NCI-H748 (cell line): ENCODE data around the gene REV1.

Experiments
- DNase-seq: peaks from one replicate; lab custom pipeline; 2025; ENCODE audit not compliant: unreplicated experiment; lab: John Stamatoyannopoulos, UW

REV1 gene

DNA sequence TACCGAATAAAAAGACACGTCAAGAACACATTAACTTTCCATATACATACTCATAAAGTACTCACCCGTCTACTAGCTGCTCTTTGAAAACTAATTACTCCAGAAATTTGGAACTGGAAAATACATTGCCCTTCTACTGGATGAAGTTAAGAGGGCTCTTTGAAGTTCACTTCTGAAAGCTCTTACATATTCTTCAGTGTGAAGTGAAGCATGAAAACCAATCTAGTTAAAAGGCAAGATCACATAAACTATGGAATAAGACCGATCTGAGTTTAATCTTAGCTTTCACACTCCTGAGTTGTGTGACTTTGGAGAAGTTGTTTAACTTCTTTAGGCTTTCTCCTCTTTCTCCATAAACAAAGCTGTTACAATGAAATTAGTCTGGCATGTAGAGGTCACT, 38.5 kb downstream of the REV1 start:
- no peak for DNase-seq

DNA sequence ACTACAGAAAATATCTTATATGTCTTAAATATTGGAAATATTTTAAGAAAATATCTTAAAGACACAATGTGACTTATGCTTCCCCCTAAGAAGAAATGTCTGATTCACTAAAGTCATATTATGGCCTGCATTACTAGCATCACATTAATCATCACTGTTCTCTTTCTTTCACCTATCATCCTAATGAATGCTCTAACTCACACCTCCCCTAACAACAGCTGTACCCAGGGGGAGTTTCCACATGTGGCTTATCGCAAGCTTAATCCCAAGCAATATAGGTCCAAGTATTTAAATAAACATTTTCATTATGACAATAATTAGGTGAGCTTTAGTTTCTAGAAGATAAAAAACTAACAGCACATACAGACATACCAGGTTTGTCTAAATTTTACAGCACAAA, 39.6 kb downstream of the REV1 start:
- no peak for DNase-seq

DNA sequence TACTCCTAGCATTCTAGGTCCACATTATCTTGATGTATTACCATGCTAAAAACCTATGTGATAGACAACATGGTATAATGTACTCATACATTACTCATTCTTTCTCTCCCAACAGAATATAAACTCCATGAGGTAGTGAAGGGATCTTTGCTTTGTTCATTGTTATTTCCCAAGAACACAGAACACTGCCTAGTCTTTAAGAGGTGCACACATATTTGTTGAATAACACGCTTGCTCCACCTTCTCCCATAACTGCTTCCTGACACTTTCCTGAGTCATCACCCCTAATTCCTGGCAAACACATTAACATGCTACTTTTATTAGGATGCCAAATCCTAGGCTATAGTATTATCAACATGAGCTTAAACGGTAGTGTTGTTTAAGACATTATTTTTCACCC, 41.3 kb downstream of the REV1 start:
- DNase-seq = no peak

DNA sequence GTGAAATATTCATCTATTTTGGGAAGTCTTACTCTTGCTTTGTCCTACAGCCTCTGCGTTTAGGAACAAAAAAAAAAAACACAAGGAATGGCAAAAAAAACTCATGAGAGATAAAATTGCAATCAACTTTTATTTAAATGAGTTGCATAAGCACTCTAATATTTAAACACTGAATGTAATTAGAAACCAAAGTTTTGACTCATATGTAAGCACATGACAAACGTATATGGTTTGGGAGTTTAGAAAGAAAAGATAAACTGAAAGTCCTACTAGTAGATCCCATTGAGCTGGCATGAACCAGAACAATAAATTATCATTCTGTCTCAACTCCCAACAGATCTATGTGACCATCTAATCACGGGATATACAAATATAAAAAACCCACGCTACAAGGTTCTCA, 44.8 kb downstream of the REV1 start:
- DNase-seq = no peak

DNA sequence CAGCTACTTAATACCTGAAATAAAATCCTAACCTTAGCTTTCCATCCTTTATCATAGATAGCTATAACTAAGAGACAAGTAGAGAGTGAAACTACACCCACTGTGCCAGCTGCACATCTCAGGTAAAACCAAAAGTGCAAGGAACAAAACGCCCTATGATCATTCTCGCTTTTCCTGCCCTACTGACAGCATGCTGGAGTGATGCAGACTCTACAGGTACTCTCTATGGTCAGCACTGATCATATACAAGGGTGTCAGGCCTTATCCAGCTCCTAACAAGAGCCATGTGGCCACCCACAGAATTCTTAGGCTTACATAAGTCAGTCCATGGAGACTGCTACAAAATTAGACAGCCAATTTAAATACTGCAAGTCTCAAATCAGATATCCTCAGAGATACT, 45.6 kb downstream of the REV1 start:
- no peak for DNase-seq

DNA sequence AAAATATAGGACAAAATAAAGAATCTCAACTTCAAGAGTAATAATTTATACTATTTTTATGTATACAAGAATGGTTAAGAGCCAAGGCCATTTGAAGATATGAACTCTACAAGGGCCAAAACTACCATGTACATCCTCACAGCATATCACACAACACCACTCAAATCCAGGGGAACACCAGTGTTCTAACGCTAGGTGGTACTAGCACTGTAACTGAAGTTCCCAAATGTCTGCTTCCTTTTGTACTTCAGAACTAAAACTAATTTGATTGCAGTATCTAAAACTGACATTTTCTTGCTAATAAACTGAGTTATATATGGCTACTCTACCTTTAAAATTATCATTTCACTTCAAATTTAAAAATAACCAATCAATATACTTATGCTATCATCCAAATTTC, 47.0 kb downstream of the REV1 start:
- no peak for DNase-seq

DNA sequence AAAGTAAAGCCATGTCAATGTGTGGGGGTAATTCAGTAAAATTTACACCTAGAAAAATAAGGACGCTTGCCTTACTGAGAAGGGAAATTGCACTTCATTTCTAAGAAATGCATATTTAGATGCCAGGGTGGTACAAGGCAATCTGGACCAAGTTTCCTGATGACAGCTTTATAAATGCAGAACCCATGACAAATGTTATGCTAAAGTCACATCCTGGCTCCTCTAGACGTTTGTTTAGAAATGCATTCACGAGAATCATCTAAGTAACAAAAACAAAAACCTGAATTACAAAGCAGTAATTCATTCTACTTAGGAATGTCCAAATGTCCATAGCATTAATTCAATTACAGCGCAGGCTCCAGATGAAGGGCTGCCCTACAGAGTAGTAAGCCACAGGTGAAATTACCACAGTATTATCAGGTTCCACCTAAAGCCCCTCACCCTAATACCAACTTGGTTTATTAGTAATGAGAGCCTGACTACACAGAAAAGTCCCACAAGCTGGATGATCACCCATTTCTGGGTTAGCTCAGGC, 49.8 kb downstream of the REV1 start:
- DNase-seq = no peak

DNA sequence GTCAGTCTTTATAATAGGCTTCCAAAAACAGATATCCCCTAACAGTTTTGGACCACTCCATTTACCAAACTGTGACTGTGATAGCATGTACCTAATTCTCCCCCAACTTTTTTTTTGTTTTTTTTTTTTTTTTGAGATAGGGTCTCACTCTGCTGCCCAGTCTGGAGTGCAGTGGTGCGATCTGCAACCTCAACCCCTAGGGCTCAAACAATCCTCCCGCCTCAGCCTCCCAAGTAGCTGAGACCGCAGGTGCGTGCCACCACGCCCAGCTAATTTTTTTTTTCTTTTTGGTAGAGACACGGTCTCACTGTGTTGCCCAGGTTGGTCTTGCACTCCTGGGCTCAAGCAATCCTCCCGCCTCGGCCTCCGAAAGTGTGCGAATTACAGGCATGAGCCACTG, 52.9 kb downstream of the REV1 start:
- no peak for DNase-seq

DNA sequence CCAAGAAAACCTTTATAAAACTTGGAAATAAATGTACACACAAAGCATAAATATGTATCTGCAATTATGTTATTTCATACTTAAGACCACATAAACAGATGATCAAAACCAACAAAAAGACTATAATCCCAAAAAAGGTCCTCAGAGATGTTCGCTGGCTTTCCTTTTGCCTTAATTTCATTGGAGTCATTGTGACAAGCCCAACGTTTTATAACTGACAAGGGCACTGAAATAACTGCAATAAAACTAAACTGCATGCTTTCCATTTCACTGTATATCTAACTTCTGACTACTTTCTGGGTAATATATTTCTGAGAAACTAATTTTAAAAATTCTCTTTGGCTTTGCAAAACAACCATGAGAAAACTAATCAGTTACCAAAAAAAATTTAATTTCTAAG, 56.5 kb downstream of the REV1 start:
- no peak for DNase-seq

DNA sequence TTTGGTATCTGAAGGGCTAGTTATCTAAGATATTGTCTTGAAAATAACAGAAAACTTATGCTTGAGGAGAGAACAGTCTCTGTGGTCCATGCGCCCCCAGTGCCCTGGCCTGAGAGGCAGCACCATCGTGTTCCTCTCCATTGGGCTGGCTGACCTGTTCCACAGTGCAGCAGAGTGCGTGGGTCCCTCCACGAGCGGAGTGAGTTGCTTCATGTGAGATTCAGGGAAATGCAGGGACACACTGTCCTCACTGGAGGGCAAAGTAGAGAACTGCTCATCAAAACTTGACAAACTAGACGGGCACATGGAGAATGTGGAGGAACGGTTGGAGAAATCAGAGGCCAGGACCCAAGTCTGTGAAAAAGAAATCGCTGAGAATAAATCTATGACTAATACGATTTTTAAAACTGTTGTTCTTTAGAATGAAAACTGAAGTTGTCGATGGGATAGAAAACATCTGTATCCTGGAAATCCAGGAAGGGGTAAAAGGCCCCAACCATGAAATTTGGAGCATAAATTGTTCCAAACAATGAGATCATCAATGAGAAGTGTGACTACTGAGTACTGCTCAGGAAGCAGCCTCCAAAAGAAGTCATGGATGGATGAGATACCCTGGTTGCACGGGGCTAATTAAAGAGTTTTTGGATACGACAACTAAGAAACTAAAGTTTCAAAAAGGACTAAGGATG, 58.1 kb downstream of the REV1 start:
- DNase-seq = no peak

DNA sequence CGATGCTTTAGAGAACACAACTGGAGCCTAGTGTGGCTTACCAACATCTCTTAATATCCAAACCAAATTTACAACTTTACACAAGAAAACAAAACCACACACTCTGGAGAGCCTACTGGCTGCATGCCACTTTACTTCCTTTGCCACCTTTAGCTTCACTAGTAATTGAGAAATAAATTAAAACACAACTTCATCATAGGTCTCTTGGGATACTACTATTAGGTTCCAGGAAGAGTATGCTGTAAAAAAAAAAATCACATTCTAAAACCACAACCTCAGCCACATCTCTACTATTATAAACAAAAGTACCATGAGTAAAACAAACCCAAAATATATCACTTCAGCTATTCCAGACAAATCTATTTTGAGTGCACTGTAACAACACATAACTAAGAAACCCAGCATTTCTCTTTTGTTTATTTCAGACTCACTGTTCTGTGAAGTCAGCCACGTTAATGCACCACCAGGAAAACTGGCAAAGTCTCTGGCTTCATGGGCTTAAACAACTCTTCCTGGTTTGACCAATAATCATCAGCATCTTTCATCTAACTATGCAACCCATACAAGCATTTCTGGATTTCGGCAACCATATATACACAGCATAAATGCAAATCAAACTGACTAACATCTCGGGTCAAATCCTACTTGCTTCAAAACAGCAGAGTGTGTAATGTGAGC, 59.1 kb downstream of the REV1 start:
- DNase-seq = no peak

DNA sequence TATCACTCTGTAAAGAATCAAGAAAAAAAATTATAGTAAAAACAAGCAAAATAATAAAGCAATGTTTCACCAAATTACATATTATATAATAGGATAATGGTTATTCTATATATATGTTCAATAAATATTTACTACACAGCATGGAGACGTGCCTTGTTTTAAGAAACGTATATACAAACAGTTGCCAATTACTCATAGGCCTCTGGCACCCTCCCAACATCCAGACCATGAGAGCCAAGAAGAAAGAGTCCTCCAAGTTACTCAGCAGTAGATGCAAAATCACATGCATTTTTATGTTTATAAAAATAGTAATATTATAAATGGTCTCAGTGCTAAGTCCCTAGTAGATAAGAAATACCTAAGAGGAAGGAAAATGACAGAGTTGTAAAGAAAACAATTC, 64.8 kb downstream of the REV1 start:
- no peak for DNase-seq

DNA sequence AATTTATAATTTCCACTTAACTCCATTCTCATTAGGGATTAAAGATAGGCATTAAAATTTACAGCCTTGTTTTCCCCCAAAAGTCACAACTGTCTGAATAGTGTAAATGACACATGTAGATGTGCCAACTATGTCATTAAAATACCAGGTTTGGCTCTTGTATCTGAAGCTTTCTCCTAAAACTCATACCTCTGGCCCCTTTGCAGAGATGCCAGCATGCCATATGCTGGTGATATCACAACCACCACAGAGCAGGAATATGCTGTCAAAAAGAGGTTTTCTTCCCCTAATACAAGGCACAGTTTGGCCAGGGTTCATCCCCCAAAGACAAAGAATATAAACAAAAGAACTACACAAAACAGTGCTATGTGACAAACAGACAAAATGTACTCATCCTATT, 65.4 kb downstream of the REV1 start:
- no peak for DNase-seq

DNA sequence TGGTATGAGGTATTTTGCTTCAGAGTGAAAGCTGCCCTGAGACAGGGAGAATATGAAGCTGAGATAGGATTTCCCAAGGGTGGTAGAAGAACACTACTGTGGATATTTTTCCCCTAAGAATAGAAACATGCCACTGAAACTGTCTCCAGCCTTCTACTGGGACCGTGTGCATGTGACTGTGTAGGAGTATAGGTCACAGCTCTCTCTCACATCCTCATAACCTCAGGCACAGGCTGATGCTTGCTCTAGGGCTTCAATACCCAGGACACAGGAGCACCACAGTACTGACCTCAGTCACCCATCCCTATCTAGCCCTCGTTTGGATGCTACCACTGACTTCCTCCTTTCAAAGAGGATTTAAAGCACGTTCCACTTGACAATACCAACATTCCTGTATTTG, 67.2 kb downstream of the REV1 start:
- DNase-seq = no peak

DNA sequence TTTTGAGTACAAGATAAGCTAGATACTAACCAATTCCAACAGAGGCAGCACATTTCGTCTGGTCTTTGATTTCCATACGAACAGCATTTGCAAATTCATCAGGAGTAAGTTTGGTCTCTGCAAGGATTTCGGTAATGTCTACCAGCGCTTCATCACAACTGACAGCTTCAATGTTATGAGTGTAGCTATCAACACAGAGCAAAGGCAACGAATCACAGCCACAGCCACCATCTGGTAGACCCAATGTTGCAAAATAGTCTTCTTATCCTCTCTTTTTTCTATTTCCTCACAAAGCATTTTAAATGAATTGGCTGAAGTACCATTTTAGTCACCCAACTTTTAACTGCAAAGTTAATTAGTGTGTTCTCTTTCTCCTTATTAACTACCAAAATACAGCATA, 68.3 kb downstream of the REV1 start:
- DNase-seq = no peak

DNA sequence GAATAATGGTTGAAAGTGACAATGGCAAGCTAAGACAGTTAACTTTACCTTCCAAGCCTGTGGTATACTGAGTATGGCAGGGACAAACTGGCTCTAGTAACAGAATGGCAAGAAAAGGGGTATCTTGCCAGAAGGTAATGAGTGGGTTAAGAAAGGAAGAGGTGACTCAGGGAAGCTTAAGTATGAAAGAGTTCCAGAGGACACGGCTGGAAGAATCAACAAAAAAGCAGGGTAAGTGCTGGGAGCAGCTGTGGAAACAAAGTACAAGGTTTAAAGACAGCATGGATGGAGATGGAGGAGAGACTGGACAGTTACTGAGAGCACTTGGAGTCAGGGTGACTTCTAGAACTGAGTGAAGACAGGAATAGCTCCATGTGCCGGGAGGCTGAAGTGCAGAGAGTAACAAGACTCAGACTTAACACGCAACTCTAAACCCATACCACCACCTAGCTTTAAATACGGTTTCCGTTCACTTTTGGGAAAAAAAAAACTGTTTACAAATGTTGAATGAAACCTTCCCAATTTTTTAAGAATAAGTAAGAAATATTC, 69.0 kb downstream of the REV1 start:
- DNase-seq = no peak

DNA sequence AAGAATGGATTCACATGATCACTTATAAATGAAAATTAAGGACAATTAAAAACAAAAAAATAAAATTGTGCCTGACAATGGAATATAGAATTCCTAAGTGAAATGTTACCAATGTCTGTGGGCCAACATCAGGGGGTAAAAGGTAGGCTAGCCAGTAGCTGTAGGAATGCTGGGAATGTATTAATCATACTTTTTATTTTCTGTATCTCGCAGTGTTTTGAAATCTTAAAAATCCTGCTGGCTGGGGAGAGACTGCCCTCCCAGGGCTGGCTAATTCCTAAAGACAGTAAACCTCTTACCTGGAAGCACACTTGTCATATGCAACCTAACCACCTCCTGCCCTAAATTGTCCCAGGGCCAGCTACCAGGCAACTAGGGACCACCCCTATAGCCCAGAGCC, 69.8 kb downstream of the REV1 start:
- DNase-seq = no peak

DNA sequence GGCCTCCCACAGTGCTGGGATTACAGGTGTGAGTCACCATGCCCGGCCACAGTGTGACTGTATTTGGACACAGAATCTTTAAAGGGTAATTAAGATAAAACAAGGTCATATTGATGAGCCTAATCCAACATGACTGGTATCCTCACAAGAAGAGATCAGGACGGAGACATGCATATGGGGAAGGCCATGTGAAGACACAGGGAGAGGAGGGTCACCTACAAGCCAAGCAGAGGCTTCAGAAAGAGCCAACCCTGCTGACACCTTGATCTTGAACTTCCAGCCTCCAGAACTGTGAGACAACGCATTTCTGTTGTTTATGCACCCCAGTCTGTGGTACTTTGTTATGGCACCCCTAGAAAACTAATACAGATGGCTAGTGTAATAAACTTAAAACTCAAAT, 72.4 kb downstream of the REV1 start:
- DNase-seq = no peak

DNA sequence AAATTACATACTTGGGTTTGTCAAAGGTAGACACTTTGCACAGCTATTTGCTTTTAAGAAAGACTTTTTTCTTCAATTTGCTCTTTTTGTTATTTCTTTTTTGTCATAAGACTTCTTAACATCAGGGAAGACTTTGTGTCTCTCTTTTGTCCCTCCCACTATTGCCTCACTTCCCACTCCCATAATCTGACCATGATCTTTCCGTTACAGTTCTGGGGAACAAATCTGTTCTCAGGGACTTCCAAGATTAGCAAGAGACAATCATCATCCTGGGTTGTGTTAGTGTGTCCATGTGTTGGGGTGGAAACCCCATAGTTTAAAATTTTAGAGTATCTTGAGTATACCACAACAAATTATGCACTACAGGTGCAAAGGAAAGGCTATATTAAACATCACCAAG, 75.3 kb downstream of the REV1 start:
- DNase-seq = no peak

DNA sequence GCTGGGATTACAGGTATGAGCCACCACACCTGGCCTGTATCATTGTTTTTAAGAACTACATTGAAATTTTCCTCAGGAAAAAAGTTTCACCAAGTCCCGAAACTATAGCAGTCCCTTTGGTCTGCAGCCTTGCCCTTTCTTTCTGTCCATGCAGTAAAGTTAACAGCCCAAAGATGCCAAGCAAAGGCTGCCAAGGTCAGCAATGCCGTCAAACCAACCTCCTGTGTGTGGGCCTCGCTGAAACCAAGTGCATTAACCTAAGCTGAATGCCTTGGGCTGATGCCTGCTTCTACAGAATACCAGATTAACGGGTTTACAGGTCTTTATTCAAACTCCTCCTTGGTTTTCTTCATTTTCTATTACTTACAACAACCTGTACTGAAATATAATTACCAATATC, 79.5 kb downstream of the REV1 start:
- DNase-seq = no peak

DNA sequence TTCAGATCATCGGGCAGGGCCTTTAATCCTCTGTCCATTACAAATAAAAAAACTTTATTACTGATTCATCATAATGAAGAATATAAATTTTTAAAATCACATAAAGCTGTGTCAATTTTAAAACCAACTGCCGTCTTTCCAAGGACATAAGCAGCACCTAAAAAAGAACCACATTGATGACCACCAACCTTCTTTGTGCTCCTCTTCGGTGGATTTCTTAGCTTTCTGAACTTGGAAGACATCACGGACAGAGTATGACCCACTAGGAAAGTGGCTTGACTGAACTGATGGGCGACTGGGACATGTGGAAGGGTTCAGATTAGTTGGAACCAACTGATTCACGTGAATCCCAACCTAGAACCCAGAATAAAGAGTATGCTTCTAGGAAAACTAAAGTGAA, 83.7 kb downstream of the REV1 start:
- DNase-seq = no peak

DNA sequence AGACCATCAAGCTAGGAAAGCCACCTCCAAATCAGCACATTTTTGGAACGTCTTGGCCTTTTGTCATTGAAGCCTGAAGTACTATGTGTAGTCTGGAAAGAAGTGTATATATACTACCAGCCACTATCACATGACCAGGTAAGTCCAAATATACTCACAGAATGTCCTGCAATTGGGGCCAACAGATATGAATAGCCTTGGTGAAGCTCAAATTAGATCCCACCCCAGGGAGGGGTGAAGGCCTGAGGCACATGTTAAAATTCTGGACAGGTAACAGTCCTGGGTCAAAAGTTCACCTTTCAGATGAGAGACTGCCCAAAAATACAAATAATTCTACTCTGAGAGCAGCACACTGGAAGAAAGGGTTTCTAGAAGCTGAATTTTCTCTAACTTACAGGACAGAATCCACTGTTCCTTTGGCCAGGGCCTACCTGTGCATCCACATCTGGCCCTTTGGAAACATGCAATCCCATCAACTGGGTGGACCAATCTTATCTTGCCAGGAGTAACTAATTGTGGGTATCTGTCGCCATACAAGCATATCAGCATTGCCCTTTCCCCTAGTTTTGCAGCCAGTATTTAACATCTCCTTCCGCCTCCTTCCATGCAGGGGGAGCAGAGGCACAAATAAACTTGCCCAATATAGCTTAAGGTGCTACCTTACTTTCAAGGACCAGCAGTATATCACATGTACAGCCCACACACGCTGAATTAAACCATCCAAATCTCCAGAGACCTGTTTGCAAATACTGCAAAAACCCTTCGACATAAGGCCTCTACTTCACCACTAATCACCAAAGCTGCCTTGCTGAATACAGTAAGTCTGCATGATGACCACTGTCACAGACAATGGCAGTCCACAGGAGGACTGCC, 84.8 kb downstream of the REV1 start:
- DNase-seq = no peak
